Head of caudate nucleus (tissue), 42 donors: ENCODE data around the gene SPARC.
"Not testable (repeated sequence)": the region's sequence is repeated elsewhere in the genome, so short reads cannot be mapped to it uniquely, and the experiment has no call there.

ENCODE experiments used
- DNase-seq, 42 donors: peaks; one replicate each; pipeline versions ENCODE4 v3.0.0 to v3.0.0-alpha.2; 2020 to 2021; ENCODE audit warnings: mixed read lengths in 7 of 42
- intact Hi-C: fragments of 100-400 bp; cut with DNase I; formaldehyde crosslinking; loops from one replicate; pipeline ENCODE4 v1.15.0; 2022

The SPARC gene, protein sequence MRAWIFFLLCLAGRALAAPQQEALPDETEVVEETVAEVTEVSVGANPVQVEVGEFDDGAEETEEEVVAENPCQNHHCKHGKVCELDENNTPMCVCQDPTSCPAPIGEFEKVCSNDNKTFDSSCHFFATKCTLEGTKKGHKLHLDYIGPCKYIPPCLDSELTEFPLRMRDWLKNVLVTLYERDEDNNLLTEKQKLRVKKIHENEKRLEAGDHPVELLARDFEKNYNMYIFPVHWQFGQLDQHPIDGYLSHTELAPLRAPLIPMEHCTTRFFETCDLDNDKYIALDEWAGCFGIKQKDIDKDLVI

DNA sequence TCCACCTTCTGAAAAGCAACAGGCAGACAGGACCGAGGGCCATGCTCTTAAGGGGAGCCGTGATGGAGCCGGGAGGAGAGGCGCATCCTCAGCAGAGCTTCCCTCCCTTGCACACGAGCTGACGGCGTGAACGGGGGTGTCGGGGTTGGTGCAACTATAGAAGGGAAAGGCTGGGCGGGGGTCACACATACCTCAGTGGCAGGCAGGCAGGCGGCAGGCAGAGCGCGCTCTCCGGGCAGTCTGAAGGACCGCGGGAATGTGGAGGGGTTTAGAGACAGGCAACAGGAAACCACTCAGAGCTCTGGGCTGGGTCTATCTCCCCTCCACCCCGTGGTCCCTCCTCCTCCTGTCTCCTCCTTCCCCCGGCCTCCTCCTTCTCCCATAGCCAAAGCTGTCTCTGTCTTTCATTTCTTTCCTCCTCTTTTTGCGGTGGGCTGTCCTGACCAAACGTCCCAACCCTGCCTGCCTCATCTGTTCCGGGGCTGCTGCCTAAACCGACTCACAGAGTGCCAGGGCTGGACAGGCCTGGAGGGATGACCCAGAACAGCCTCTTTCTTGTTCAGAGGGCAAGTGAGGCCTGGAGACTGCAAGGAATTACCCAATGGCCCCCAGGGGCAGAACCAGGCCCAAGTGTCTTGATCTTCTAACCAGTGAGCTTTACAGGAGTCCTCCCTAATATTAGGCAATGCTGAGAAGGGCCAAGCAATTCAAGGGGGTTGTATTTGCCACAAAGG lies at the start of gene SPARC:
Gene SPARC, minus strand, starts transcription at position 242 of the 734 bp plus-strand sequence. CDS start 10,727 bp downstream, outside the sequence.
- peak; percentile 51 to 87 (median 75) for DNase-seq
- intact Hi-C loops: no loop called here

GRCh38 chr5:151735646-151736045 lies 48.9 kb upstream of the SPARC start:
- intact Hi-C loops: no loop called here

GRCh38 chr5:151734064-151734408 lies 47.3 kb upstream of the SPARC start:
- intact Hi-C loops: no loop called here
- no peak for DNase-seq

More at GRCh38 chr5:151735646-151736045, 48.9 kb upstream of the SPARC start:
- no peak for DNase-seq

- intact Hi-C loops: no loop called here
- no peak for DNase-seq
Measured at GRCh38 chr5:151733358-151734063, 46.8 kb upstream of the SPARC start.

GRCh38 chr5:151730381-151730780 lies 43.7 kb upstream of the SPARC start:
- no peak for DNase-seq
- intact Hi-C loops: no loop called here

- DNase-seq, intact Hi-C loops: not testable (repeated sequence)
Measured at GRCh38 chr5:151729597-151729996, 42.9 kb upstream of the SPARC start.

- peak in 26 of 42 donors; percentile 2 to 70 (median 44) for DNase-seq
- intact Hi-C loops: loop anchor here (5.0 kb wide), 1 partner anchor 67 kb away; no protein-coding TSS in a partner anchor
Measured at GRCh38 chr5:151724360-151724759, 37.6 kb upstream of the SPARC start.

DNA sequence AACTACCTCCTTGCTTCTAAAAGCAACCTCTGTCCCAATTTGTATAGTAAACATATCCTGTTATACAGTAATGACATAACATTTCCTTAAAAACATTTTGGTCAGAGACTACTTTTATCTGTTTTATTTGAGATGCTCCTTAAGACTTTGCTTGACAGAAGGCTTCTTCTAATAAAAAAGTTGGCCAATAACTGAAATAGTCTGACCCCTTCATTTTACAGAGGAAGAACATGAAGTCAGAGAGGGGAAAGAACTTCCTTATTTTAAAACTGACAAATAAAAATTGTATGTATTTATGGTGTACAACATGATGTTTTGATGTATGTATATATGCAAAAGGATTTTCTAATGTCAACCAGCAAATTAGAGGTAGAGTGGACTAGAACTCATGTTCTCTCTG lies 35.8 kb upstream of the SPARC start:
- DNase-seq: no peak
- intact Hi-C loops: loop anchor here (5.0 kb wide), 1 partner anchor 65 kb away; no protein-coding TSS in a partner anchor

DNA sequence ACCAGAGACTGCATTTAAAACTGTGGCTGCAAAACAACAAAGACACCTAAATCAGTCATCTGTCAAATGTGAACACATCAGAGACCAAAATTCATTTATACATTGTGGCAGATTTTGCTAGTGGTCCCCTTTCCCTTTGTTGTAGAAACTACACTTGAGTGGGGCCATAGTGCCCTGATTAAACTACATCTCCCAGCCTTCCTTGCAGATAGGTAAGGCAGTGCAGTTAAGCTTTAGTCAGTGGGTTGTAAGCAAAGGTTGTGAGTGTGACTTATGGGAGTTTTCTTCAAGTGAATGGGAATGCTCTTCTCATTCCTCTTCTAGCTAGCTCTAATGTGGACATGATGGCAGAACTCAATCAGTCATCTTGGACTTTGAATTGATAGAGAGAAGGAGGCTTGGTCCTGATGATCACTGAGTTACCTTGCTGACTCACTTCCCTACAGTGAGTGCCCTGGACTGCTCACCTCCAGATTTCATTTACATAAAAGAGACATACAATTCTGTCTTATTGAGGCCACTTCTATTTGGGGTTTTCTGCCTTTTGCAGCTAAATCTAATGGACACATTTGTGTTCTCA lies 35.2 kb upstream of the SPARC start:
- intact Hi-C loops: loop anchor here (5.0 kb wide), 1 partner anchor 65 kb away; no protein-coding TSS in a partner anchor
- no peak for DNase-seq

DNA sequence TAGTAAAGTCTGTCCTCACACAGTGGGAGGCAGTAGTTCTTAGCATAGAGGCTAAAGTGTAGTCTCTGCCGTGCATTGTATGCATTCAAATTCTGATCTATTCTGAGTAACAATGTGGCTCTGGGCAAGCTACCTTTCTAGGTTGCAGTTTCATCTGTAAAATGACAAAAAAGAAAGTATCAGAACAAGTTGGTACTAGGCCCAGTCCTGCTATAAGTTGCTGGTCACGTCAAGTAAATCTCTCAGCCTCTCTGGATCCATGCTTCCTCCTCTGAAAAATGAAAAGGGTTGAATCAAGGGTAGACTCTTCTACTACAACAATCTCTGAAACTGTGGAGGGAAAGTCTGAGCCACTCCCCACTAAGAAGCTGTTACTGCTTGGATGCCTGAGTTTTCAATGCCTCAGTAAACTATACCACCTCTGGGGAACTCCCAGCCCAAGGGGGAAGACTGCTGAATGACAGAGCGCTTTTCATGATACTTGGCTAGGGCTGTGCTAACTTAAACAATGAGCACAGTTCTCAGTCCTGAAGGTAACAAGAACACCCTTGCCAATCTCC lies 34.5 kb upstream of the SPARC start:
- intact Hi-C loops: loop anchor here (5.0 kb wide), 1 partner anchor 64 kb away; no protein-coding TSS in a partner anchor
- no peak for DNase-seq

GRCh38 chr5:151720215-151720614 lies 33.5 kb upstream of the SPARC start:
- no peak for DNase-seq
- intact Hi-C loops: loop anchor here (5.0 kb wide), 1 partner anchor 63 kb away; no protein-coding TSS in a partner anchor

- peak in 33 of 42 donors; percentile 18 to 84 (median 54) for DNase-seq
- intact Hi-C loops: no loop called here
Measured at GRCh38 chr5:151719228-151720000, 32.7 kb upstream of the SPARC start.

DNA sequence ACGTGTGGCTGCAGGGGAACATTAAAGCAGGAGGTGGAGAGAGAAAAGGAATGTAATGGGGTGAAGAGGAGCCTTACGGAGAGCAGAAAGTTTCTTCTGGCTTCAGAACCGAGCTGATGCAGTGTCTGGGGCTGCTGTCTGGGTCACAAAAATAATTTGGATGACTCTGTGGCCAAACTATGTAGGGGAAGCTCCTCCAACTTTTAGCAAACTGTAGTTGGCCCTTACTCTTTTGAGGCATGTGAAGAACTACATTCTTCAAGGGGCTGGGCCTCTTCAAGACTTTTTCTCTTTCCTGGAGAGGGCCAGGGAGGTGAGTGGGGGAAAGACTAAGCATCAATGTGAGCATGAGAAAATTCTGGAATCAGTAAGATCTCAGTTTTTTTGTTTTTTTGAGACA lies 31.9 kb upstream of the SPARC start:
- intact Hi-C loops: no loop called here
- DNase-seq: no peak

DNA sequence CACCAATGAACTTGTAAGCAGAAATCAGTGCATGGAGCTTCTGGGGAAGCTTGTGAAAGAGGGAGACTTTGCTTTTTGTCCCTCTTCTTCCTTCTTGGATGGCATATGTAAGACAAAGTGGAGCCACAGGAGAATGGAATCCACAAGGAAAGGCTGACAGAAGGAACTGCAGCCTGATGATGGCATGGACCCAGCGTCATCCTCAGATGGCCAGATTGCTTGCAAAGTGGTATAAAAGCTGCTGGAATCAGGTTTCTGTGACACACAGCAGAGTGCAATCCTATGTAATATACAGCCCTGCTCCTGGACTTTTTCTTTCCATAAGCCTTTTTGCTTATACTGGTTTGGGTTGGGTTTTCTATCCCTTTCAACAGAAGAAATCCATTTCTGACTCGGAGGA lies 31.4 kb upstream of the SPARC start:
- intact Hi-C loops: no loop called here
- no peak for DNase-seq

- intact Hi-C loops: no loop called here
- no peak for DNase-seq
Measured at GRCh38 chr5:151717416-151717815, 30.7 kb upstream of the SPARC start.

- intact Hi-C loops: no loop called here
- no peak for DNase-seq
Measured at GRCh38 chr5:151709109-151709735, 22.5 kb upstream of the SPARC start.

GRCh38 chr5:151708126-151708525 lies 21.4 kb upstream of the SPARC start:
- intact Hi-C loops: no loop called here
- no peak for DNase-seq

GRCh38 chr5:151707567-151707966 lies 20.9 kb upstream of the SPARC start:
- DNase-seq: peak in 1 of 42 donors; percentile 19
- intact Hi-C loops: no loop called here
